Astrocyte (in vitro differentiated cells and primary cell): ENCODE results near the gene PSENEN. TPM values are rescaled to one million over a fixed set of nuclear protein-coding genes. Genes with fewer than 3 reads are reported as not detected.

Experiments used
- DNase-seq: peaks from one replicate; pipeline ENCODE4 v3.0.0-alpha.2; 2010; ENCODE audit warnings: low read depth
- FAIRE-seq: peaks from 2 replicates; lab custom pipeline; 2011; peaks lifted over from hg19 to GRCh38; lab: Jason Lieb, UNC
- H2AFZ ChIP-seq: 2 replicates; pipeline ENCODE4 v1.6.0; 2012; ENCODE audit warnings: low read depth, low read length, inconsistent platforms
- H3K27ac ChIP-seq: 2 replicates; pipeline ENCODE4 v1.5.1; 2011; ENCODE audit warnings: low read depth, low read length, inconsistent platforms
- H3K27me3 ChIP-seq: 2 replicates; pipeline ENCODE4 v1.6.0; 2011; ENCODE audit warnings: low read length, inconsistent platforms; ENCODE audit not compliant: insufficient read depth
- H3K36me3 ChIP-seq: 2 replicates; pipeline ENCODE4 v1.5.1; 2011; ENCODE audit warnings: low read length, inconsistent platforms; ENCODE audit not compliant: insufficient read depth
- H3K4me1 ChIP-seq: 2 replicates; pipeline ENCODE4 v1.5.1; 2011; ENCODE audit warnings: low read length, inconsistent platforms; ENCODE audit not compliant: insufficient read depth
- H3K4me2 ChIP-seq: 2 replicates; pipeline ENCODE4 v1.6.0; 2012; ENCODE audit warnings: low read length, inconsistent platforms
- H3K4me3 ChIP-seq: 2 replicates; pipeline ENCODE4 v1.5.1; 2011; ENCODE audit warnings: low read depth, mild to moderate bottlenecking, low read length, inconsistent platforms; ENCODE audit not compliant: insufficient read depth
- H3K79me2 ChIP-seq: 2 replicates; pipeline ENCODE4 v1.6.0; 2012; ENCODE audit warnings: mild to moderate bottlenecking, low read length, inconsistent platforms; ENCODE audit not compliant: insufficient read depth
- H3K9ac ChIP-seq: 2 replicates; pipeline ENCODE4 v1.6.0; 2012; ENCODE audit warnings: mild to moderate bottlenecking, low read length, inconsistent platforms
- H3K9me3 ChIP-seq: 2 replicates; pipeline ENCODE4 v1.5.1; 2012; ENCODE audit warnings: low read depth, mild to moderate bottlenecking, low read length, inconsistent platforms; ENCODE audit not compliant: insufficient read depth
- H4K20me1 ChIP-seq: 2 replicates; pipeline ENCODE4 v1.6.0; 2012; ENCODE audit warnings: low read length, inconsistent platforms; ENCODE audit not compliant: insufficient read depth
- H3K27ac Mint-ChIP-seq: one replicate; pipeline ENCODE4 v1.8.0; 2021; ENCODE audit warnings: mild to moderate bottlenecking, mixed read lengths; ENCODE audit not compliant: unreplicated experiment
- H3K27me3 Mint-ChIP-seq: one replicate; pipeline ENCODE4 v1.8.0; 2021; ENCODE audit warnings: low read depth, mixed read lengths; ENCODE audit not compliant: unreplicated experiment
- H3K36me3 Mint-ChIP-seq: one replicate; pipeline ENCODE4 v1.8.0; 2021; ENCODE audit warnings: low read depth, mixed read lengths; ENCODE audit not compliant: unreplicated experiment
- H3K4me1 Mint-ChIP-seq: one replicate; pipeline ENCODE4 v1.8.0; 2021; ENCODE audit warnings: low read depth, mixed read lengths; ENCODE audit not compliant: unreplicated experiment
- H3K4me3 Mint-ChIP-seq: one replicate; pipeline ENCODE4 v1.8.0; 2021; ENCODE audit warnings: mild to moderate bottlenecking, moderate library complexity, mixed read lengths; ENCODE audit not compliant: unreplicated experiment
- H3K9me3 Mint-ChIP-seq: one replicate; pipeline ENCODE4 v1.8.0; 2021; ENCODE audit warnings: mild to moderate bottlenecking, mixed read lengths; ENCODE audit not compliant: unreplicated experiment
- EZH2 ChIP-seq: IDR thresholded peaks from 2 replicates; pipeline ENCODE4 v1.6.1; 2012; ENCODE audit warnings: mild to moderate bottlenecking, low read length, inconsistent platforms; ENCODE audit not compliant: insufficient read depth
- total RNA-seq: library from RNA; stranded (reverse); gene quantifications from 2 replicates; pipeline ENCODE4 v1.2.1, GENCODE V29; 2021
- TF ChIP-seq, protein P1 (sequence below): IDR thresholded peaks from 2 replicates; pipeline ENCODE4 v1.5.1; 2011; ENCODE audit warnings: low read depth, mild to moderate bottlenecking, inconsistent platforms, low read length, moderate library complexity; ENCODE audit not compliant: insufficient read depth

The PSENEN gene
- total RNA-seq, 1 donor from 2014 or later: 100 TPM

DNA sequence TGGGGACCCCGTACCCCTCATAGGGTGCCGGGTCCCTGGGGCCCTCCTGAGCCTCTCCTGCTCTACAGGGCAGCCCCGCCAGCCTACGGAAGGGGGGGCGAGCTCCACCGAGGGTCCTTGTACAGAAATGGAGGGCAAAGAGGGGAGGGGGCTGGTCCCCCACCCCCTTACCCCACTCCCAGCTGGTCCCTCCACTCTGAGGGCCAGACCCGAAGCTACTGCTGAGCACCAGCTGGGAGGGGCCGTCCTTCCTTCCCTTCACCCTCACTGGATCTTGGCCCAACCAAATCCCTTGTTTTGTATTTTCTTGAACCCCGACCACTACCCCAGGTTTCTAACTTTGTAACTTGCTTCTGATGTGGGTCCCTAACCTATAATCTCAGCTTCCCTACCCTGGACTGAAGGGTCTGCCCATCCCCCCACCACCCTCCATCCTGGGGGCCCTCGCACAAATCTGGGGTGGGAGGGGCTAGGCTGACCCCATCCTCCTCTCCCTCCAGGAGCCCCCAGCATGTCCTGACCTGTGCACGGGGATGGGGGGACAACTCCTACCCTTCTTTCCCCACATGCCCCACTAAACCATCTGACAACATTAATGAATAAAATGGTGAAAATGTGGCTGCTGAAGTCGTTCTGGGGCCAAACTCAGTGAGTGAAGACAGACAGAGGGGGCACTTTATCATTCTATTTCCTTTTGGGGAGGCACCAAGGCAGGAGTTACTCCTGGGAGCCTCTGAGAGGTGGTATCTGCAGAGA, 42.9 kb downstream of the PSENEN start:
- no peaks in the 10 kb centered on the region for H3K9me3 Mint-ChIP-seq
- Histone ChIP-seq H3K9ac (no peak overlapping the region), H3K4me3 (no peak overlapping the region), H3K4me2 (no peak overlapping the region), H3K27ac (no peak overlapping the region), H3K79me2 (no peaks in the 10 kb centered on the region), H3K27me3 (no peaks in the 10 kb centered on the region), H4K20me1 (no peaks in the 10 kb centered on the region), H3K4me1 (no peaks in the 10 kb centered on the region), H3K9me3 (no peaks in the 10 kb centered on the region), H2AFZ (no peak overlapping the region), H3K36me3 (no peaks in the 10 kb centered on the region)
- no peaks in the 10 kb centered on the region for H3K36me3 Mint-ChIP-seq
- no peak overlapping the region for H3K27ac Mint-ChIP-seq
- H3K4me1 Mint-ChIP-seq: peaks cover 2% of the 10 kb centered on the region
- TF ChIP-seq, protein P1, sequence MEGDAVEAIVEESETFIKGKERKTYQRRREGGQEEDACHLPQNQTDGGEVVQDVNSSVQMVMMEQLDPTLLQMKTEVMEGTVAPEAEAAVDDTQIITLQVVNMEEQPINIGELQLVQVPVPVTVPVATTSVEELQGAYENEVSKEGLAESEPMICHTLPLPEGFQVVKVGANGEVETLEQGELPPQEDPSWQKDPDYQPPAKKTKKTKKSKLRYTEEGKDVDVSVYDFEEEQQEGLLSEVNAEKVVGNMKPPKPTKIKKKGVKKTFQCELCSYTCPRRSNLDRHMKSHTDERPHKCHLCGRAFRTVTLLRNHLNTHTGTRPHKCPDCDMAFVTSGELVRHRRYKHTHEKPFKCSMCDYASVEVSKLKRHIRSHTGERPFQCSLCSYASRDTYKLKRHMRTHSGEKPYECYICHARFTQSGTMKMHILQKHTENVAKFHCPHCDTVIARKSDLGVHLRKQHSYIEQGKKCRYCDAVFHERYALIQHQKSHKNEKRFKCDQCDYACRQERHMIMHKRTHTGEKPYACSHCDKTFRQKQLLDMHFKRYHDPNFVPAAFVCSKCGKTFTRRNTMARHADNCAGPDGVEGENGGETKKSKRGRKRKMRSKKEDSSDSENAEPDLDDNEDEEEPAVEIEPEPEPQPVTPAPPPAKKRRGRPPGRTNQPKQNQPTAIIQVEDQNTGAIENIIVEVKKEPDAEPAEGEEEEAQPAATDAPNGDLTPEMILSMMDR: no peak
- no peak for TF ChIP-seq EZH2
- H3K27me3 Mint-ChIP-seq: peaks cover 31% of the 10 kb centered on the region
- DNase-seq (no peak), FAIRE-seq (no peak)
- H3K4me3 Mint-ChIP-seq: no peak overlapping the region

DNA sequence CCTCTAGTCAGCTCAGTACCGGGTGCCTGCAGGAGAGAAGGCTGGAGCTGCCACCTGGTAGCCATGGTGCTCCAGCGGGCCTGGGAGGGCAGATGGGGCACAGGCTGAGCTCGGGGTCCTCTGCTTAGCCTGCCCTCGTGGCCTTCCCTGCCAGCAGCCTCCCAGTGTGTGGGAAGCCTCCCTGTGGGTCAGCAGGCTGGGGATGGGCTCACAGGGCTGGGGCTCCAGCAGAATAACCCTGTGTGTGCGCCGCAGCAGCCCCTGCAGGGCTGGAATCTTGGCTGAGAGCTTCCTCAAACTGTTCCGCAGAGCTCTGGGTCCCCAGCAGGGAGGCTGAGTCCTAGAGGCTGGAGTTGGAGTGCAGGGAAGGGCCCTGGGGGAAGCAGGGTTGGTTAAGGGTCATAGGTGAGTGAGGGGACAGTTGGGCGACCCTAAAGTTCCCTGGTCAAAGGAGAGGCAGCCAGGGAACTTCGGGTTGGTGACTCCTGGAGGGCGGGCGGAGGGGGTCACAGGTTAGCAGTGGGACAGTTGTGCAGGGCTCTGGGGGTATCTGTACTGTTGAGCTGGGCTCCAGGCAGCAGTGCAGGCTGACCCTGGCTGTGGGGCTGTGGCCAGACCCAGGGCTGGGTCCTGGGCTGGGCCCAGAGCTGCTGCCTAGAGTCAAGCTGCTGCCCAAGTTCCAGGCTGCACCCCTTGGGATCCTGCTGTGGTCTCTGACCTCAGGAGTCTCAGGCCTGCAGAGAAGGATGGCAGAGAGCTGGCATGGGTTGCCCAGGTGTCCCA, 43.9 kb downstream of the PSENEN start:
- H3K4me1 Mint-ChIP-seq: no peaks in the 10 kb centered on the region
- no peaks in the 10 kb centered on the region for H3K36me3 ChIP-seq
- no peaks in the 10 kb centered on the region for H3K9me3 Mint-ChIP-seq
- FAIRE-seq: no peak
- no peaks in the 10 kb centered on the region for H3K36me3 Mint-ChIP-seq
- H3K9me3 ChIP-seq: no peaks in the 10 kb centered on the region
- no peaks in the 10 kb centered on the region for H3K4me1 ChIP-seq
- no peak overlapping the region for H3K4me3 Mint-ChIP-seq
- H3K27me3 ChIP-seq: no peaks in the 10 kb centered on the region
- H3K27ac Mint-ChIP-seq: no peak overlapping the region
- H3K9ac ChIP-seq: no peak overlapping the region
- DNase-seq: no peak
- peaks cover 31% of the 10 kb centered on the region for H3K27me3 Mint-ChIP-seq
- no peaks in the 10 kb centered on the region for H4K20me1 ChIP-seq
- H2AFZ ChIP-seq: no peak overlapping the region
- no peak for TF ChIP-seq EZH2
- TF ChIP-seq, protein P1: no peak
- no peak overlapping the region for H3K4me3 ChIP-seq
- H3K4me2 ChIP-seq: no peak overlapping the region
- H3K79me2 ChIP-seq: no peaks in the 10 kb centered on the region
- no peak overlapping the region for H3K27ac ChIP-seq
